DND-41 (cell line): Measurements from ENCODE around the gene MYO16.

Source experiments
- ATAC-seq: fragments of 200-7000 bp; cut with Tn5 transposase; 3 replicates; pipeline ENCODE4 v1.9.1; 2021; ENCODE audit warnings: low read depth; ENCODE audit not compliant: insufficient read depth
- DNase-seq: peaks from one replicate; pipeline ENCODE4 v3.0.0-alpha.2; 2020
- H2AFZ ChIP-seq: 2 replicates; pipeline ENCODE4 v1.6.0; 2012; ENCODE audit warnings: low read depth, low read length
- H3K27ac ChIP-seq: 2 replicates; pipeline ENCODE4 v1.5.1; 2012; ENCODE audit warnings: low read length, inconsistent platforms
- H3K27me3 ChIP-seq: fragments of 200-600 bp; sonication (generic); 2 replicates; pipeline ENCODE4 v1.6.0; 2012; ENCODE audit warnings: low read length, mild to moderate bottlenecking, inconsistent platforms; ENCODE audit not compliant: insufficient read depth, poor library complexity
- H3K36me3 ChIP-seq: 2 replicates; pipeline ENCODE4 v1.5.1; 2012; ENCODE audit warnings: low read length, inconsistent platforms; ENCODE audit not compliant: insufficient read depth
- H3K4me1 ChIP-seq: 2 replicates; pipeline ENCODE4 v1.5.1; 2012; ENCODE audit warnings: mild to moderate bottlenecking, low read length; ENCODE audit not compliant: insufficient read depth
- H3K4me2 ChIP-seq: 2 replicates; pipeline ENCODE4 v1.6.0; 2012; ENCODE audit warnings: mild to moderate bottlenecking, moderate library complexity, low read length, inconsistent platforms; ENCODE audit not compliant: insufficient read depth
- H3K4me3 ChIP-seq, 2 experiments: fragments of 200-600 bp in 1 of 2; shearing (Covaris generic) in 1 of 2; 2 replicates each; pipeline ENCODE4 v1.5.1; 2012 to 2016; ENCODE audit warnings: inconsistent platforms in 2 of 2, low read length in 2 of 2, mild to moderate bottlenecking in 2 of 2, low read depth in 1 of 2, moderate library complexity in 1 of 2
- H3K79me2 ChIP-seq: 2 replicates; pipeline ENCODE4 v1.6.0; 2012; ENCODE audit warnings: low read length, inconsistent platforms; ENCODE audit not compliant: insufficient read depth
- H3K9ac ChIP-seq: 2 replicates; pipeline ENCODE4 v1.6.0; 2012; ENCODE audit warnings: low read depth, mild to moderate bottlenecking, inconsistent platforms, low read length, moderate library complexity
- H3K9me3 ChIP-seq: 2 replicates; pipeline ENCODE4 v1.5.1; 2012; ENCODE audit warnings: low read length, moderate library complexity, mild to moderate bottlenecking, inconsistent platforms; ENCODE audit not compliant: insufficient read depth, severe bottlenecking
- H4K20me1 ChIP-seq: 2 replicates; pipeline ENCODE4 v1.6.0; 2012; ENCODE audit warnings: low read length; ENCODE audit not compliant: insufficient read depth
- EZH2 ChIP-seq: IDR thresholded peaks from 3 replicates; pipeline ENCODE4 v1.6.1; 2012; ENCODE audit warnings: borderline replicate concordance, low read depth, mild to moderate bottlenecking, moderate library complexity, low read length, inconsistent platforms; ENCODE audit not compliant: severe bottlenecking
- TF ChIP-seq, protein P1 (sequence below): IDR thresholded peaks from 2 replicates; pipeline ENCODE4 v1.5.1; 2012; ENCODE audit warnings: borderline replicate concordance, low read length, moderate library complexity, mild to moderate bottlenecking; ENCODE audit not compliant: poor library complexity, severe bottlenecking; ENCODE audit errors: extremely low read depth

The MYO16 gene

DNA sequence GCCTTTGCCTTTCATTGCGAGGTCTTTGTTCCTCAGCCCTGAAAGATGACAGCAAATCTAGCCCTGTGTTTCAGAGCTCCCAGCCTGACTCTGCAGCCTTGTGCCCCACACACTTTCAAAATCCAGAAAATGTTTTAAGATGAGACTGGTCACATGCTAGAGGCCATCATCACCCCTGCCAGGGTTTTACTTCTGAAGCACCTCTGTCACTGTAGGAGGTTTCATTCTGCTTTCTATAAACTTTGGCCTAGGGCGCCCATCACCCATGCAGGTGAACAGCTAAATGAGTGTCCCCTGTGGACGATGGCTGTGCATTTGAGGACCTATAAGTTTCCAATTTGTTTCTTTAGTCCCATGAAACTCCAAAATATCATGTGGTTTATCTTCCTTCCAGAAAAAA lies 574.2 kb downstream of the MYO16 start:
- Histone ChIP-seq H3K36me3 (no peaks in the 10 kb centered on the region), H3K9me3 (no peaks in the 10 kb centered on the region), H3K27me3 (no peaks in the 10 kb centered on the region), H3K79me2 (no peaks in the 10 kb centered on the region), H3K4me2 (no peak overlapping the region), H2AFZ (no peak overlapping the region), H3K4me1 (peaks cover 16% of the 10 kb centered on the region), H3K27ac (no peak overlapping the region), H3K4me3 (no peak overlapping the region), H4K20me1 (no peaks in the 10 kb centered on the region), H3K9ac (no peak overlapping the region)
- TF ChIP-seq, protein P1, sequence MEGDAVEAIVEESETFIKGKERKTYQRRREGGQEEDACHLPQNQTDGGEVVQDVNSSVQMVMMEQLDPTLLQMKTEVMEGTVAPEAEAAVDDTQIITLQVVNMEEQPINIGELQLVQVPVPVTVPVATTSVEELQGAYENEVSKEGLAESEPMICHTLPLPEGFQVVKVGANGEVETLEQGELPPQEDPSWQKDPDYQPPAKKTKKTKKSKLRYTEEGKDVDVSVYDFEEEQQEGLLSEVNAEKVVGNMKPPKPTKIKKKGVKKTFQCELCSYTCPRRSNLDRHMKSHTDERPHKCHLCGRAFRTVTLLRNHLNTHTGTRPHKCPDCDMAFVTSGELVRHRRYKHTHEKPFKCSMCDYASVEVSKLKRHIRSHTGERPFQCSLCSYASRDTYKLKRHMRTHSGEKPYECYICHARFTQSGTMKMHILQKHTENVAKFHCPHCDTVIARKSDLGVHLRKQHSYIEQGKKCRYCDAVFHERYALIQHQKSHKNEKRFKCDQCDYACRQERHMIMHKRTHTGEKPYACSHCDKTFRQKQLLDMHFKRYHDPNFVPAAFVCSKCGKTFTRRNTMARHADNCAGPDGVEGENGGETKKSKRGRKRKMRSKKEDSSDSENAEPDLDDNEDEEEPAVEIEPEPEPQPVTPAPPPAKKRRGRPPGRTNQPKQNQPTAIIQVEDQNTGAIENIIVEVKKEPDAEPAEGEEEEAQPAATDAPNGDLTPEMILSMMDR = no peak
- no peak for TF ChIP-seq EZH2
- no peak for ATAC-seq
- no peak for DNase-seq

DNA sequence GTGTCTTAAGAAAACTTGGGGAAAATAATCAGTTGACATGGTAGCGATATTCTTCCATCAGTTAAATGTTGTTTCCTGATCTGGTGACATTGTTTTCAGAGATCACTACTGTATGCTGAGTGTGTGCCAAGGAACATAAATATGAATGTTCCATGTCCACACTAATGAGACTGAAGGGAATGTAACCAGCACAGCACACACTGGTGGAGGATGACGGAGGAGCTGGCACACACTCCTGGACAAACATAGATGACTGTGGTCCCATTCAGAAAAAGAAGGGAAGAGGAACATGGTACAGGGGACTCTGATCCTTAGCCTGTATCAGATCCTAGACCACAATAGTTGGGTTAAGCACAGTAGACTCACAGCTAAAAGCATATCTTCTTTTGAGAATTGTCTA lies 574.8 kb downstream of the MYO16 start:
- no peak for ATAC-seq
- no peaks in the 10 kb centered on the region for H4K20me1 ChIP-seq
- no peaks in the 10 kb centered on the region for H3K27me3 ChIP-seq
- no peaks in the 10 kb centered on the region for H3K9me3 ChIP-seq
- H3K4me1 ChIP-seq = peaks cover 16% of the 10 kb centered on the region
- H2AFZ ChIP-seq = no peak overlapping the region
- H3K27ac ChIP-seq = no peak overlapping the region
- TF ChIP-seq EZH2 = no peak
- TF ChIP-seq, protein P1 = no peak
- no peak overlapping the region for H3K4me3 ChIP-seq
- no peaks in the 10 kb centered on the region for H3K36me3 ChIP-seq
- no peak overlapping the region for H3K4me2 ChIP-seq
- no peaks in the 10 kb centered on the region for H3K79me2 ChIP-seq
- DNase-seq = no peak
- H3K9ac ChIP-seq = no peak overlapping the region

DNA sequence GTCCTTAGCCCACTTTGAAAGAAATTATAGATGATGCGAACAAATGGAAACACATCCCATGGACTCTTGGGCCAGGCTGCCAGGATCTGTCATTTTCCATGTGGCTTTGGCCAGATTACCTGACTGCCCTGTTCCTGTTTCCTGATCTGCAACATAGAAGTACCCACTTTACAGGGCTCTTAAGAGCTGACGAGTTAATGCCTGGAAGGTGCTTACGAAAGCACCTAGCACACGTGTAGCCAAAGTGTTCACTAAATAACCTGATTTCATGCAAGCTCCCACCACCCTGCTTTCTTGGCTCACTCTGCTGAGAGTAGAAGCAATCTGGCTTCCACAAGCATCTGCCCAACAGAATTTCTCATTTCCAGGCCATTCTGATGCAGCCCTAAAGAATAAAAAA lies 575.2 kb downstream of the MYO16 start:
- peaks cover 16% of the 10 kb centered on the region for H3K4me1 ChIP-seq
- no peak for ATAC-seq
- no peaks in the 10 kb centered on the region for H3K27me3 ChIP-seq
- no peak overlapping the region for H3K4me2 ChIP-seq
- no peaks in the 10 kb centered on the region for H3K36me3 ChIP-seq
- H3K9ac ChIP-seq = no peak overlapping the region
- H4K20me1 ChIP-seq = no peaks in the 10 kb centered on the region
- no peak overlapping the region for H2AFZ ChIP-seq
- H3K4me3 ChIP-seq = no peak overlapping the region
- no peaks in the 10 kb centered on the region for H3K9me3 ChIP-seq
- H3K27ac ChIP-seq = no peak overlapping the region
- no peak for DNase-seq
- TF ChIP-seq, protein P1 = no peak
- no peak for TF ChIP-seq EZH2
- H3K79me2 ChIP-seq = no peaks in the 10 kb centered on the region

DNA sequence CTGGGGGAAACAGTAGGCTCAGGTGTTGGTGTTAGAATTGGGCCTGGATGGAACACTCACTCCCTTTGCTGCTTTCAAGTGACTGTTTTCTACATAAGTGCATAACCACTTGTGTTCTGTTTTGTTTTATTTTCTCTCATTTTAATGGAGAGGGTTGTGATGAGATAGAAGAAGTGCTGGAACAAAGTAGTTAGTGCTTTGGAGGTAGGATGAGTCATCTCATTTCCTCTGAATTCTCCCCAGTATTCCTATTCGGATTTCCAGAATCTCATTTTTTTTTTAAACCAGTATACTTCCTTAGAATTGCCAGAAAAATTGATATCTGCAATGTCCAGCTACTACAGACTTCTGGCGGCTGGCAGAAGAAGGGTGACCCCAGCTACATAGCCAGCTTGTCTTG lies 575.9 kb downstream of the MYO16 start:
- Histone ChIP-seq H3K27ac (no peak overlapping the region), H3K9me3 (no peaks in the 10 kb centered on the region), H3K4me3 (no peak overlapping the region), H3K27me3 (no peaks in the 10 kb centered on the region), H3K79me2 (no peaks in the 10 kb centered on the region), H2AFZ (no peak overlapping the region), H4K20me1 (no peaks in the 10 kb centered on the region), H3K4me2 (no peak overlapping the region), H3K4me1 (peaks cover 16% of the 10 kb centered on the region), H3K36me3 (no peaks in the 10 kb centered on the region), H3K9ac (no peak overlapping the region)
- DNase-seq (no peak), ATAC-seq (no peak)
- TF ChIP-seq, protein P1 = no peak
- no peak for TF ChIP-seq EZH2
